H1 (cell line): ENCODE results near the gene PCCA. TPM values are rescaled to one million over a fixed set of nuclear protein-coding genes. Genes with fewer than 3 reads are reported as not detected.

ENCODE experiments used
- CTCF ChIA-PET: fragments of 300-600 bp; sonication (Branson Sonifier 250); formaldehyde crosslinking; loops from one replicate; lab custom pipeline; 2021; ENCODE audit not compliant: partially characterized antibody; lab: Charles Lee
- POLR2A ChIA-PET: fragments of 300-600 bp; sonication (Branson Sonifier 250); formaldehyde crosslinking; loops from one replicate; lab custom pipeline; 2021; ENCODE audit warnings: inconsistent platforms; ENCODE audit not compliant: partially characterized antibody; lab: Charles Lee
- DNase-seq, 2 experiments: peaks; one replicate each; pipeline versions ENCODE4 v3.0.0 to v3.0.0-alpha.2; 2010 to 2022; ENCODE audit warnings: low spot score in 2 of 2, low read depth in 1 of 2, mixed read lengths in 1 of 2
- FAIRE-seq: peaks from 2 replicates; lab custom pipeline; 2011; peaks lifted over from hg19 to GRCh38; lab: Jason Lieb, UNC
- H2AFZ ChIP-seq: 2 replicates; pipeline ENCODE4 v1.8.1; 2012; ENCODE audit warnings: low read length, inconsistent platforms
- H2AK5ac ChIP-seq: 2 replicates; pipeline ENCODE4 v1.6.1; 2013; ENCODE audit warnings: low read depth, low read length
- H2BK120ac ChIP-seq: replicated peaks from 2 replicates; pipeline ENCODE3; 2013; ENCODE audit warnings: low read depth, low read length, inconsistent platforms
- H2BK12ac ChIP-seq: 2 replicates; pipeline ENCODE4 v1.6.1; 2013; ENCODE audit warnings: low read depth, low read length
- H2BK15ac ChIP-seq: 2 replicates; pipeline ENCODE4 v1.6.1; 2013; ENCODE audit warnings: low read length
- H2BK20ac ChIP-seq: 2 replicates; pipeline ENCODE4 v1.6.1; 2013; ENCODE audit warnings: low read length
- H2BK5ac ChIP-seq: 2 replicates; pipeline ENCODE4 v1.6.1; 2013; ENCODE audit warnings: low read depth, low read length
- H3K14ac ChIP-seq: 2 replicates; pipeline ENCODE4 v1.6.1; 2013; ENCODE audit warnings: inconsistent platforms; ENCODE audit not compliant: insufficient read length
- H3K18ac ChIP-seq: 2 replicates; pipeline ENCODE4 v1.6.1; 2013; ENCODE audit warnings: low read length; ENCODE audit errors: extremely low read depth
- H3K23ac ChIP-seq: 2 replicates; pipeline ENCODE4 v1.6.1; 2013; ENCODE audit warnings: inconsistent platforms; ENCODE audit not compliant: insufficient read length
- H3K23me2 ChIP-seq: 2 replicates; pipeline ENCODE4 v1.6.1; 2013; ENCODE audit warnings: low read depth, low read length
- H3K27ac ChIP-seq: 2 replicates; pipeline ENCODE4 v1.6.1; 2011; ENCODE audit warnings: low read depth, low read length, inconsistent platforms
- H3K27me3 ChIP-seq, 4 experiments: replicated peaks in 1 of 4; 1 replicate in 1 of 4; 2 replicates in 3 of 4; pipeline versions ENCODE4 v1.6.1 to v1.8.1; 2011 to 2013; ENCODE audit warnings: low read length in 3 of 4, mild to moderate bottlenecking in 3 of 4, inconsistent platforms in 2 of 4, mixed read lengths in 2 of 4, moderate library complexity in 1 of 4; ENCODE audit not compliant: control insufficient read depth in 3 of 4, insufficient read depth in 3 of 4; ENCODE audit errors: extremely low read depth in 1 of 4
- H3K36me3 ChIP-seq, 4 experiments: 2 replicates each; pipeline versions ENCODE4 v1.6.1 to v1.8.1; 2011 to 2013; ENCODE audit warnings: mild to moderate bottlenecking in 4 of 4, low read length in 3 of 4, moderate library complexity in 2 of 4, control low read depth in 1 of 4, inconsistent platforms in 1 of 4; ENCODE audit not compliant: insufficient read depth in 4 of 4, control insufficient read depth in 2 of 4
- H3K4ac ChIP-seq: replicated peaks from 2 replicates; pipeline ENCODE3; 2013; ENCODE audit warnings: low read length, low read depth, mixed read lengths, inconsistent platforms; ENCODE audit not compliant: insufficient read length
- H3K4me1 ChIP-seq, 4 experiments: replicated peaks in 1 of 4; 1 replicate in 1 of 4; 2 replicates in 3 of 4; pipeline versions ENCODE4 v1.6.1 to v1.8.1; 2011 to 2013; ENCODE audit warnings: low read length in 3 of 4, inconsistent platforms in 2 of 4, mixed read lengths in 1 of 4; ENCODE audit not compliant: insufficient read depth in 4 of 4, control insufficient read depth in 3 of 4
- H3K4me2 ChIP-seq, 2 experiments: 2 replicates each; pipeline versions ENCODE4 v1.6.1 to v1.8.1; 2011 to 2013; ENCODE audit warnings: low read depth in 2 of 2, low read length in 2 of 2, control low read depth in 1 of 2, inconsistent platforms in 1 of 2, mild to moderate bottlenecking in 1 of 2; ENCODE audit not compliant: insufficient read depth in 1 of 2
- H3K4me3 ChIP-seq, 4 experiments: fragments of 200-600, 300-600 bp in 1 of 4; sonication (generic), shearing (Covaris generic), sonication (Bioruptor Twin) in 1 of 4; 2 replicates each; pipeline versions ENCODE4 v1.5.1 to v1.8.1; 2011 to 2016; ENCODE audit warnings: low read length in 4 of 4, low read depth in 3 of 4, control low read depth in 2 of 4, inconsistent platforms in 2 of 4, mild to moderate bottlenecking in 2 of 4, mixed read lengths in 1 of 4, moderate library complexity in 1 of 4; ENCODE audit not compliant: insufficient read depth in 2 of 4; ENCODE audit errors: extremely low read depth in 1 of 4
- H3K56ac ChIP-seq: replicated peaks from 2 replicates; pipeline ENCODE3; 2013; ENCODE audit warnings: low read depth, mild to moderate bottlenecking, mixed read lengths, low read length, inconsistent platforms; ENCODE audit not compliant: insufficient read length
- H3K79me1 ChIP-seq: 2 replicates; pipeline ENCODE4 v1.6.1; 2013; ENCODE audit warnings: low read depth, low read length, control low read depth
- H3K79me2 ChIP-seq, 2 experiments: 2 replicates each; pipeline versions ENCODE4 v1.6.1 to v1.8.1; 2012 to 2013; ENCODE audit warnings: low read length in 2 of 2, mild to moderate bottlenecking in 2 of 2, inconsistent platforms in 1 of 2; ENCODE audit not compliant: insufficient read depth in 2 of 2, control insufficient read depth in 1 of 2
- H3K9ac ChIP-seq, 4 experiments: replicated peaks in 1 of 4; 1 replicate in 1 of 4; 2 replicates in 3 of 4; pipeline versions ENCODE4 v1.6.1 to v1.8.1; 2011 to 2013; ENCODE audit warnings: low read depth in 3 of 4, low read length in 3 of 4, control low read depth in 2 of 4, mild to moderate bottlenecking in 2 of 4, moderate library complexity in 2 of 4, inconsistent platforms in 1 of 4; ENCODE audit errors: extremely low read depth in 1 of 4
- H3K9me3 ChIP-seq, 2 experiments: 2 replicates each; pipeline versions ENCODE4 v1.6.1 to v1.8.1; 2012 to 2013; ENCODE audit warnings: mild to moderate bottlenecking in 2 of 2, moderate library complexity in 2 of 2, control low read depth in 1 of 2, inconsistent platforms in 1 of 2, low read depth in 1 of 2, low read length in 1 of 2, mixed read lengths in 1 of 2; ENCODE audit not compliant: insufficient read depth in 2 of 2
- H4K20me1 ChIP-seq, 2 experiments: replicated peaks in 1 of 2; 2 replicates each; pipeline versions ENCODE3 to v1.8.1; 2011 to 2013; ENCODE audit warnings: inconsistent platforms in 2 of 2, low read length in 2 of 2, mild to moderate bottlenecking in 1 of 2; ENCODE audit not compliant: insufficient read depth in 2 of 2, control insufficient read depth in 1 of 2
- H4K5ac ChIP-seq: 2 replicates; pipeline ENCODE4 v1.6.1; 2013; ENCODE audit warnings: low read length, low read depth, mixed read lengths, inconsistent platforms; ENCODE audit not compliant: insufficient read length
- H4K8ac ChIP-seq: 2 replicates; pipeline ENCODE4 v1.8.0; 2013; ENCODE audit warnings: mild to moderate bottlenecking, moderate library complexity, low read length, inconsistent platforms; ENCODE audit not compliant: insufficient read depth; ENCODE audit errors: extremely low read depth
- H4K91ac ChIP-seq: replicated peaks from 2 replicates; pipeline ENCODE3; 2013; ENCODE audit warnings: low read length, mixed read lengths, inconsistent platforms; ENCODE audit not compliant: insufficient read length
- BCL11A ChIP-seq, 2 experiments: IDR thresholded peaks; one replicate each; pipeline ENCODE4 v1.6.1; 2011; ENCODE audit warnings: low read depth in 2 of 2, low read length in 2 of 2, mild to moderate bottlenecking in 2 of 2
- CBX5 ChIP-seq: fragments of 300-800, 300-1000 bp; sonication (generic); IDR thresholded peaks from 2 replicates; pipeline ENCODE4 v1.7.1; 2016; ENCODE audit warnings: antibody characterized with exemption, low read length, low read depth
- CHD2 ChIP-seq: IDR thresholded peaks from 2 replicates; pipeline ENCODE4 v1.6.1; 2012; ENCODE audit warnings: low read length, improper control_type of control experiment
- CTCF ChIP-seq, 3 experiments: IDR thresholded peaks; 1 replicate in 2 of 3; 2 replicates in 1 of 3; pipeline versions ENCODE4 v1.5.1 to v1.6.1; 2011; ENCODE audit warnings: low read length in 3 of 3, mild to moderate bottlenecking in 3 of 3, inconsistent platforms in 2 of 3, low read depth in 1 of 3, moderate library complexity in 1 of 3; ENCODE audit not compliant: insufficient read depth in 1 of 3; ENCODE audit errors: control extremely low read depth in 1 of 3
- HDAC2 ChIP-seq, 2 experiments: fragments of 300-600 bp in 1 of 2; sonication (generic) in 1 of 2; IDR thresholded peaks; 2 replicates each; pipeline ENCODE4 v1.6.1; 2011 to 2012; ENCODE audit warnings: low read depth in 2 of 2, low read length in 2 of 2, mild to moderate bottlenecking in 2 of 2, moderate library complexity in 2 of 2, borderline replicate concordance in 1 of 2, inconsistent platforms in 1 of 2
- MAFK ChIP-seq: IDR thresholded peaks from 2 replicates; pipeline ENCODE4 v1.6.1; 2012; ENCODE audit warnings: low read depth, mild to moderate bottlenecking, improper control_type of control experiment, low read length
- PHF8 ChIP-seq: fragments of 200-600 bp; sonication (generic); conservative IDR thresholded peaks from 2 replicates; pipeline ENCODE4 v1.7.1; 2012; ENCODE audit warnings: low read depth, mild to moderate bottlenecking, inconsistent platforms, low read length, moderate library complexity
- RXRA ChIP-seq: IDR thresholded peaks from 2 replicates; pipeline ENCODE4 v1.6.1; 2011; ENCODE audit warnings: low read depth, mild to moderate bottlenecking, low read length, moderate library complexity; ENCODE audit not compliant: insufficient read depth
- SAP30 ChIP-seq: fragments of 300-600 bp; sonication (generic); IDR thresholded peaks from 2 replicates; pipeline ENCODE4 v1.7.1; 2012; ENCODE audit warnings: low read length, moderate library complexity, mild to moderate bottlenecking, inconsistent platforms; ENCODE audit not compliant: insufficient read depth, insufficient replicate concordance
- SIX5 ChIP-seq: IDR thresholded peaks from 2 replicates; pipeline ENCODE4 v1.6.1; 2011; ENCODE audit warnings: mild to moderate bottlenecking, low read depth, low read length
- WGBS, 2 experiments: shearing (Covaris generic) in 1 of 2; methylation state at CpG; one replicate each; pipeline versions ENCODE4 v1.1.6 to v1.1.7; 2013 to 2015; ENCODE audit warnings: low lambda C conversion rate in 2 of 2, mixed read lengths in 2 of 2, inconsistent platforms in 1 of 2, low coverage in 1 of 2, missing lambda C conversion rate in 1 of 2; ENCODE audit not compliant: insufficient replicate concordance in 2 of 2, insufficient coverage in 1 of 2, insufficient read length in 1 of 2; ENCODE audit errors: extremely low coverage in 1 of 2, missing lambda C conversion rate in 1 of 2; 5-methylcytosine and 5-hydroxymethylcytosine counted together
- polyA plus RNA-seq, 7 experiments: library from polyadenylated mRNA; depleted of rRNA in 3 of 7; stranded (reverse) in 5 of 7; unstranded in 2 of 7; fragments of >200 nt in 5 of 7; fragments of 200-250 nt in 2 of 7; gene quantifications; 1 replicate in 5 of 7; 2 replicates in 1 of 7; 4 replicates in 1 of 7; pipeline versions ENCODE4 v1.2.1 to v1.2.3, GENCODE V29; 2011 to 2013; ENCODE audit warnings: missing spikeins in 2 of 7, mixed read lengths in 2 of 7
- total RNA-seq: library from RNA; stranded (reverse); fragmentation: NEBNext Ultra II Directional; extraction: Animal tissue kit (Norgen Biotek cat#: 25700); gene quantifications from 2 replicates; pipeline ENCODE4 v1.2.1, GENCODE V29; 2021

Gene PCCA
- total and polyA plus RNA-seq, 2 of the 8 experiments (the other 6 are each of a cell fraction or from before 2014, with no cell fraction given) = 18.4 to 49.8 TPM

GRCh38 chr13:100175803-100176182 is 86.9 kb downstream of the PCCA start:
- peaks cover 0 to 8% (median 2%) of the 10 kb centered on the region in 4 experiments; a peak in 2 of 8 replicates for H3K36me3 ChIP-seq
- H3K9ac ChIP-seq = no peak overlapping the region
- no peak overlapping the region for H3K14ac ChIP-seq
- peaks cover 0 to 43% of the 10 kb centered on the region in 2 experiments; a peak in 2 of 4 replicates for H3K79me2 ChIP-seq
- no peak overlapping the region for H2AK5ac ChIP-seq
- peak overlapping the region in 1 of 4 experiments; percentile 36; a peak in 2 of 8 replicates for H3K4me3 ChIP-seq
- H4K5ac ChIP-seq = peak overlapping the region; percentile 79
- H3K23ac ChIP-seq = no peak overlapping the region
- H3K27ac ChIP-seq = no peak overlapping the region
- ChIA-PET CTCF (interaction anchor here (0.7 to 1.7 kb wide), 2 partner anchors 17 to 56 kb away, joined by 3 to 4 read pairs; no protein-coding TSS in a partner anchor), POLR2A (no interaction called here)
- no peaks in the 10 kb centered on the region for H3K27me3 ChIP-seq
- no peak overlapping the region for H4K8ac ChIP-seq
- no peak overlapping the region for H2AFZ ChIP-seq
- WGBS, 2 experiments = 21% methylated on average over 5 of the region's 5 CpGs; no CpG with 5 or more reads in 1 of the 2 experiments
- FAIRE-seq (no peak), DNase-seq (no peak)
- H3K18ac ChIP-seq = peak overlapping the region; percentile 12; the same call in 1 of the 2 replicates
- no peaks in the 10 kb centered on the region for H4K20me1 ChIP-seq
- no peak overlapping the region for H4K91ac ChIP-seq
- no peak overlapping the region for H2BK5ac ChIP-seq
- H2BK120ac ChIP-seq = no peak overlapping the region
- peaks cover 0 to 15% (median 10%) of the 10 kb centered on the region in 4 experiments; a peak in 3 of 7 replicates for H3K4me1 ChIP-seq
- H3K4ac ChIP-seq = no peak overlapping the region
- no peaks in the 10 kb centered on the region for H3K79me1 ChIP-seq
- H3K56ac ChIP-seq = no peak overlapping the region
- no peaks in the 10 kb centered on the region for H3K23me2 ChIP-seq
- H2BK15ac ChIP-seq = no peak overlapping the region
- no peak overlapping the region for H2BK12ac ChIP-seq
- H3K4me2 ChIP-seq = peak overlapping the region; percentile 31 to 49
- H2BK20ac ChIP-seq = no peak overlapping the region
- H3K9me3 ChIP-seq = no peaks in the 10 kb centered on the region; a peak in 1 of 4 replicates
- TF ChIP-seq CBX5 = no peak
- no peak for TF ChIP-seq MAFK
- no peak for TF ChIP-seq HDAC2 (IDR thresholded peaks at IDR 0.05; ENCODE audit: borderline replicate concordance in 1 of 2, low read depth in 2 of 2, low read length in 2 of 2)
- no peak for TF ChIP-seq CTCF (IDR thresholded peaks at IDR 0.05; ENCODE audit: control extremely low read depth in 1 of 3, insufficient read depth in 1 of 3, low read depth in 1 of 3, low read length in 3 of 3)
- TF ChIP-seq SAP30 = no peak
- no peak for TF ChIP-seq BCL11A (IDR thresholded peaks at IDR 0.05; ENCODE audit: low read depth in 2 of 2, low read length in 2 of 2)
- TF ChIP-seq SIX5 = no peak
- no peak for TF ChIP-seq CHD2
- no peak for TF ChIP-seq PHF8
- no peak for TF ChIP-seq RXRA
